GM12864 (cell line): ENCODE data around the gene TRABD.
"Not testable (repeated sequence)": the region's sequence is repeated elsewhere in the genome, so short reads cannot be mapped to it uniquely, and the experiment has no call there.

Source experiments
- DNase-seq: peaks from one replicate; pipeline ENCODE4 v3.0.0-alpha.2; 2011; ENCODE audit warnings: low read depth
- H3K4me3 ChIP-seq: 2 replicates; pipeline ENCODE4 v1.5.1; 2011; ENCODE audit warnings: mild to moderate bottlenecking, low read depth, low read length, control low read depth
- CTCF ChIP-seq: IDR thresholded peaks from 2 replicates; pipeline ENCODE4 v1.5.1; 2011; ENCODE audit warnings: low read depth, mild to moderate bottlenecking, moderate library complexity, low read length, control low read depth, inconsistent platforms; ENCODE audit errors: missing control alignments

Gene TRABD

GRCh38 chr22:50199829-50200460, 14.2 kb downstream of the TRABD start:
- H3K4me3 ChIP-seq: peak overlapping the region; percentile 83
- no peak for TF ChIP-seq CTCF
- no peak for DNase-seq

DNA sequence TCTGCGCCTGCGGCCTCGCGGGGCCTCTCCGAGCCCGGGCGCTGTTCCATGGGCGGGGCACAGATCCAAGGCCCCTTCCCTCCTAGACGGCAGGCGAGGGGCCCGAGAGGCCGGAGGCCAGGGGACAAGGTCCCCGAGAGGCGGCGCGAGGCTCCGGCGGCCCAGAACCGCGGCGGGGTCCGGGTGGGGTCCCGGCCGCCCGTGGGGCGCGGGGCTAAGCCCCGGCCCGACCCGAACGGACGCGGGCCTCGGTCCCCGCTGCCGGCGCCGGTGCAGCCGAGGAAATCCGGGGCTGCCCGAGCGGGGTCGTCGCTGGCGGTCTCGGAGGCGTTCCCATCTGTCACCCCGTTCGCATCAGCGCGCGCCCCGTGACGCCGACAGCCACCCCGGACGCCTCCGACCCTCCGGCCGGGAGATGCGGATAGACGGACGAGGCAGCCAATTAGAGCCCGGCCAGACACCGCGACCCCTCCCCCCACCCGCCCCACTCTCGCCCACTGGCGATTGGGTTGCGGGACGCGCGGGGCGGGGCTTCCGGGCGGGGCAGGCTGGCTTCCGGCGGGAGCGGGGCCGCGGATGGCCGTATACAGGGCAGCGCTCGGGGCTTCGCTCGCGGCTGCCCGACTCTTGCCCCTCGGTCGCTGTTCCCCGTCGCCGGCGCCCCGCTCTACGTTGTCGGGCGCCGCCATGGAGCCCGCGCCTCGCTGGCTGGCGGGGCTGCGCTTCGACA, 14.9 kb downstream of the TRABD start, which contains the start of gene SELENOO:
Gene SELENOO, plus strand, starts transcription at position 551 of the 730 bp plus-strand sequence. Its CDS starts 26 bp downstream, at position 577.
- DNase-seq: peak; percentile 65
- H3K4me3 ChIP-seq: peak within 1 kb of the TSS; percentile 83
- TF ChIP-seq CTCF: no peak

GRCh38 chr22:50201191-50202129, 15.7 kb downstream of the TRABD start:
- DNase-seq: no peak
- peak overlapping the region; percentile 83 for H3K4me3 ChIP-seq
- no peak for TF ChIP-seq CTCF

- no peak for DNase-seq
- H3K4me3 ChIP-seq: peak overlapping the region; percentile 83
- no peak for TF ChIP-seq CTCF
These were observed 16.5 kb downstream of the TRABD start for GRCh38 chr22:50202130-50202666.

DNA sequence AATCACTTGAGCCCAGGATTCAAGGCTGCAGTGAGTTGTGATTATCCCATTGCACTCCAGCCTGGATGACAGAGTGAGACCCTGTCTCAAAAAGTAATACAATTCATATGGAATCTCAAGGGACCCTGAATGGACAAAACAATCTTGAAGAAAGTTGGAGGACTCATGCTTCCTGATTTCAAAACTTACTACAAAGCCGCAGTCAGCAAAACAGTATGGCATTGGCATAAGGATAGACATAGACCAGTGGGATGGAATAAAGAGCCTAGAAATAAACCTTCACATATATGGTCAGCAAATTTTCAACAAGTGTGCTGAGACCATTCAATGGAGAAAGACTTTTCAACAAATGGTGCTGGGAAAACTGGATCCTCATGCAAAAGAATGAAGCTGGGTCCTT, 17.6 kb downstream of the TRABD start:
- DNase-seq: no peak
- H3K4me3 ChIP-seq: no peak overlapping the region
- no peak for TF ChIP-seq CTCF

GRCh38 chr22:50204571-50204970, 18.9 kb downstream of the TRABD start:
- no peak for TF ChIP-seq CTCF
- no peak for DNase-seq

DNA sequence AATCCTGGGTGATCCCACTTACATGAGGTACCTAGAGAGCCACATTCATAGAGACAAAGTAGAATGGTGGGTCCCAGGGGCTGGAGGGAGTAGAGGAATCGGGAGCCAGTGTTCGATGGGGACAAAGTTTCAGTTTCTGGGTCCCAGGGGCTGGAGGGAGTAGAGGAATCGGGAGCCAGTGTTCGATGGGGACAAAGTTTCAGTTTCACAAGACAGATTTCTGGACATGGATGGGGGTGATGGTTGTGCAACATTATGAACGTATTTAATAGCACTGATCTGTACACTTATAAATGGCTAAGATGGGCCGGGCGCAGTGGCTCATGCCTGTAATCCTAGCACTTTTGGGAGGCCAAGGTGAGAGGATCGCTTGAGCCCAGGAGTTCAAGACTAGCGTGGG, 19.3 kb downstream of the TRABD start:
- H3K4me3 ChIP-seq, DNase-seq: not testable (repeated sequence)

More at GRCh38 chr22:50204571-50204970, 18.9 kb downstream of the TRABD start:
- no peak overlapping the region for H3K4me3 ChIP-seq
